Subcutaneous abdominal adipose tissue (tissue), 5 donors: Measurements from ENCODE around the gene EPB41L5.
A peak's percentile ranks its signal among the peaks of the same experiment; 100 is the strongest.
"Not testable (repeated sequence)": the region's sequence is repeated elsewhere in the genome, so short reads cannot be mapped to it uniquely, and the experiment has no call there.

Experiments used
- H3K27ac ChIP-seq: one replicate; pipeline ENCODE4 v1.7.0; 2013; ENCODE audit warnings: low read depth, mild to moderate bottlenecking, inconsistent platforms, low read length, moderate library complexity
- H3K27me3 ChIP-seq, 5 donors: one replicate each; pipeline ENCODE4 v1.7.0; 2013; ENCODE audit warnings: low read length in 5 of 5, inconsistent platforms in 1 of 5; ENCODE audit not compliant: control insufficient read depth in 5 of 5, insufficient read depth in 4 of 5
- H3K36me3 ChIP-seq, 5 donors: one replicate each; pipeline ENCODE4 v1.7.0; 2013; ENCODE audit warnings: low read length in 5 of 5; ENCODE audit not compliant: control insufficient read depth in 5 of 5, insufficient read depth in 5 of 5
- H3K4me1 ChIP-seq, 5 donors: one replicate each; pipeline ENCODE4 v1.7.0; 2013; ENCODE audit warnings: low read length in 5 of 5, mild to moderate bottlenecking in 3 of 5, moderate library complexity in 1 of 5; ENCODE audit not compliant: control insufficient read depth in 5 of 5, insufficient read depth in 5 of 5
- H3K4me3 ChIP-seq, 5 donors: one replicate each; pipeline ENCODE4 v1.7.0; 2013; ENCODE audit warnings: low read length in 5 of 5, low read depth in 1 of 5
- H3K9ac ChIP-seq, 5 donors: one replicate each; pipeline ENCODE4 v1.7.0; 2013; ENCODE audit warnings: low read length in 5 of 5, mild to moderate bottlenecking in 4 of 5, moderate library complexity in 3 of 5
- H3K9me3 ChIP-seq, 5 donors: one replicate each; pipeline ENCODE4 v1.7.0; 2013; ENCODE audit warnings: low read length in 5 of 5; ENCODE audit not compliant: control insufficient read depth in 5 of 5
- donor health status: healthy.
- donor health status: healthy.
- donor health status: healthy.
- donor health status: healthy.
- donor health status: healthy.

EPB41L5 gene

DNA sequence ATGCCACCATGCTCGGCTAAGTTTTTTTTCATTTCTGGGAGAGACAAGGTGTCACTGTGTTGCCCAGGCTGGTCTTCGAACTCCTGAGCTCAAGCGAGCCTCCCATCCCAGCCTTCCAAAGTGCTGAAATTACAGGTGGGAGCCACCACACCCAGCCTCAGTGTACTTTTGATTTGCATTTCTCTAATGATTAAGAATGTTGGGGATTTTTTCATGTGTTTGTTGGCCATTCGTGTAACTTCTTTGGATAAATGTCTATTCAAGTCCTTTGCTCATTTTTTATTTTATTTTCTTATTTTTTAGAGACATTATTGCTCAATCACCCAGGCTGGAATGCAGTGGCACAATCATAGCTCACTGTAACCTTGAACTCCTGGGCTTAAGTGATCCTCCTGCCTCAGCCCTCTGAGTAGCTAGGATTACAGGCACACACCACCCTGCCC is 137.2 kb downstream of the EPB41L5 start:
- Histone ChIP-seq H3K9me3 (peaks cover 4 to 20% (median 11%) of the 10 kb centered on the region in 5 donors), H3K36me3 (peaks cover 3 to 40% (median 17%) of the 10 kb centered on the region in 5 donors), H3K9ac (no peak overlapping the region), H3K4me3 (no peak overlapping the region), H3K4me1 (no peaks in the 10 kb centered on the region), H3K27ac (no peak overlapping the region), H3K27me3 (no peaks in the 10 kb centered on the region)

DNA sequence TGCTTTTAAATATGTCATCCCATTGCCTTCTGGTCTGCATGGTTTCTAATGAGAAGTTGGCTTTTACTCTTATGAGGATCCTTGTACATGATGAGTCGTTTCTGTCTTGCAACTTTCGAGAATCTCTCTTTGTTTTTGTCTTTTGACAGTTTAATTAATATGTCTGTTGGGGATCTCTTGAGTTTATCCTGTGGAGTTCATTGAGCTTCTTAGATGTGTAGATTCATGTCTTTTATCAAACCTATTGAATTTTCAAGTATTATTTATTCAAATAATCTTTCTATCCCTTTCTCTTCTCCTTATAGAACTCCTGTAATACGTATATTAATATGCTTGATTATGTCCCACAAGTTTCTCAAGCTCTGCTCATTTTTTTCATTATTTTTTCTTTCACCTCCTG is 142.4 kb downstream of the EPB41L5 start:
- no peak overlapping the region for H3K9ac ChIP-seq
- peaks cover 6 to 13% (median 9%) of the 10 kb centered on the region in 5 donors for H3K36me3 ChIP-seq
- H3K4me3 ChIP-seq: no peak overlapping the region
- no peaks in the 10 kb centered on the region for H3K27me3 ChIP-seq
- peaks cover 2 to 18% (median 12%) of the 10 kb centered on the region in 5 donors for H3K9me3 ChIP-seq
- no peak overlapping the region for H3K27ac ChIP-seq
- H3K4me1 ChIP-seq: no peaks in the 10 kb centered on the region

- H3K4me3 ChIP-seq, H3K9ac ChIP-seq, H3K27ac ChIP-seq, H3K27me3 ChIP-seq, H3K4me1 ChIP-seq: not testable (repeated sequence)
- peaks cover 6 to 13% (median 6%) of the 10 kb centered on the region in 5 donors for H3K36me3 ChIP-seq
- peaks cover 2 to 11% (median 6%) of the 10 kb centered on the region in 5 donors for H3K9me3 ChIP-seq
Measured at GRCh38 chr2:120158658-120159057, 145.8 kb downstream of the EPB41L5 start.

DNA sequence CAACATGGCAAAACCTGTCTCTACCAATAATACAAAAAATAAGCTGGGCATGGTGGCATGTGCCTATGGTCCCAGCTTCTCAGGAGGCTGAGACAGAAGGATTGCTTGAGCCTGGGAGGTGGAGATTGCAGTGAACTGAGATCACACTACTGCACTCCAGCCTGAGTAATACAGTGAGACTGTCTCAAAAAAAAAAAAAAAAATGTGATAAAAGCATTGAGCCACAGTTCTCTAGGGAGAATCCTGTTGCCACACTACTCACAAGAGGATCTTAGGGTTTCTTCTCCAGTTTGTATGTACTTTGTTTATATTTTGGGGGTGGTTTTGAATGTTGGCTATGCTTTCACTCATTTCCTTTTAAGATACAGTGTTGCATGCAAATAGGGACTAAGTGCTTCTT is 148.3 kb downstream of the EPB41L5 start:
- no peak overlapping the region for H3K4me3 ChIP-seq
- peaks cover 0 to 2% (median 0%) of the 10 kb centered on the region in 5 donors for H3K9me3 ChIP-seq
- no peaks in the 10 kb centered on the region for H3K4me1 ChIP-seq
- no peak overlapping the region for H3K9ac ChIP-seq
- H3K27ac ChIP-seq: no peak overlapping the region
- no peaks in the 10 kb centered on the region for H3K27me3 ChIP-seq
- peaks cover 0 to 7% (median 4%) of the 10 kb centered on the region in 5 donors for H3K36me3 ChIP-seq

- H3K4me3 ChIP-seq: no peak overlapping the region
- peaks cover 0 to 6% (median 0%) of the 10 kb centered on the region in 5 donors for H3K36me3 ChIP-seq
- H3K9me3 ChIP-seq: no peaks in the 10 kb centered on the region
- no peaks in the 10 kb centered on the region for H3K27me3 ChIP-seq
- no peaks in the 10 kb centered on the region for H3K4me1 ChIP-seq
- H3K27ac ChIP-seq: no peak overlapping the region
- no peak overlapping the region for H3K9ac ChIP-seq
Measured at GRCh38 chr2:120162716-120163115, 149.8 kb downstream of the EPB41L5 start.

DNA sequence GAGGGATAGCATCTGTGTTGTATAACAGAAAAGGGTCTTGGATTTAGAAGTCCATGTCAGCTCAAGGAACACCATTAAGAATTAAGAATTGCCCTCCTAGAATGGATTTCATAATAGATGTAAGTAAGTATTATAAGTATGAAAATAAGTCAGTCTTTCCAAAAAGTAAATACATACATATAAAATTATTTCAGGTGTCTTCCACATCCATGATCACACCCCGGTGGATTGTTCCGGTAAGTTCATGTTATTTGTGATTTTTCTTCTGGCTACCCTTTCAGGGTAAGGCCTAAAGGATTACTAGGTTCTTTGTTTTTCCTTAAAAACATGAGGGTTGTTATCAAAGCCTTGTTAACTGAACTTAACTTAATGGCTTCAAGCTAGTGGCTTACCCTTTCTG is 154.4 kb downstream of the EPB41L5 start:
- Histone ChIP-seq H3K4me3 (no peak overlapping the region), H3K27ac (no peak overlapping the region), H3K4me1 (no peaks in the 10 kb centered on the region), H3K9me3 (peaks cover 0 to 4% (median 0%) of the 10 kb centered on the region in 5 donors), H3K27me3 (no peaks in the 10 kb centered on the region), H3K9ac (no peak overlapping the region), H3K36me3 (peaks cover 2 to 17% (median 10%) of the 10 kb centered on the region in 5 donors)

DNA sequence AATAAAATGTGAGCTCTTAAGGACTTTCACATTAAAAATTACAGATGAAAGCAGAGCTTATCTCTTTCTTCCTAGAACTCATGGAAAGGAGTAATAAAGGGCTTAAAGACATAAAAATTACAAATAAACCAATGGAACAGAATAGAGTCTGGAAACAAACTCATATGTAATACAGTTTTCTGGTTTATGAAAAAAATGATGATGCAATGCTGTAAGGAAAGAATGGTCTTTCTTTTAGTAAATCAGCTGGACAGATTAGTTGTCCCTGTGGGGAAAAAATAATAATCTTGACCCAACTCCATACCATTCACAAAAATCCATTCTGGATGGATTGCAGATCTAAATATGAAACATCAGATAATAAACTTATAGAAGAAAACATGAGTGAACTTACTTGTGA is 156.1 kb downstream of the EPB41L5 start:
- Histone ChIP-seq H3K4me3 (no peak overlapping the region), H3K9me3 (peaks cover 0 to 4% (median 0%) of the 10 kb centered on the region in 5 donors), H3K9ac (no peak overlapping the region), H3K27me3 (no peaks in the 10 kb centered on the region), H3K27ac (no peak overlapping the region), H3K4me1 (no peaks in the 10 kb centered on the region), H3K36me3 (peaks cover 2 to 17% (median 10%) of the 10 kb centered on the region in 5 donors)

DNA sequence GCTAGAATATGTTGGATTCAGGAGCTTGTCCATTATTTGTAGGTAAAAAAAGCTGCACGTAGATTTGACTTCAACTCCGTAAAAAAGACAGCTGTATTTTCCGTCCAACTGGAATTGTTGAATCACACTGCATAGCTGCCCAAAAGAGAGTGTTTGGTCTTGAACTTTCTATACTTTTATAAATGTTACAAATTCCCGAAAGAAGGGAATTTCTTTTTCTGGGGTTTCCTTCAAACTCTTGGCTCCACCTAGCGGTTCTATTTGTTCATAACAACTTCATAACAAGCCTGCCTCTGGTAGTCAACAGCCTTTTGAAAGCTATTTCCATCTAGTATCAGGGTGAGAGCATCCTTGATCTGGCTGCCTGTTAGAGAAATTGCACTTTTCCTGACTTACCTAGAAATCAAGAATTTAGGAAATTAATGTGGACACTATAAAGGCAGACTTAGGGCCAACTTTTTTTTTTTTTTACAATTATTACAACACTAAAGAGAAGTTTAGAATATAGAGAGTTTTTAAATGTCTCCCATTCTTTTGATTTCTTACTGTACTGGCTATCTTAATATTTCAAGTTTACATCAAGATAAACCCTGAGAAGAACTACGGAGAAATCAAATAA is 162.2 kb downstream of the EPB41L5 start:
- H3K9ac ChIP-seq: no peak overlapping the region
- peaks cover 0 to 11% (median 5%) of the 10 kb centered on the region in 5 donors for H3K36me3 ChIP-seq
- no peaks in the 10 kb centered on the region for H3K9me3 ChIP-seq
- no peak overlapping the region for H3K27ac ChIP-seq
- no peaks in the 10 kb centered on the region for H3K27me3 ChIP-seq
- no peak overlapping the region for H3K4me3 ChIP-seq
- H3K4me1 ChIP-seq: peaks cover 0 to 12% (median 5%) of the 10 kb centered on the region in 5 donors

DNA sequence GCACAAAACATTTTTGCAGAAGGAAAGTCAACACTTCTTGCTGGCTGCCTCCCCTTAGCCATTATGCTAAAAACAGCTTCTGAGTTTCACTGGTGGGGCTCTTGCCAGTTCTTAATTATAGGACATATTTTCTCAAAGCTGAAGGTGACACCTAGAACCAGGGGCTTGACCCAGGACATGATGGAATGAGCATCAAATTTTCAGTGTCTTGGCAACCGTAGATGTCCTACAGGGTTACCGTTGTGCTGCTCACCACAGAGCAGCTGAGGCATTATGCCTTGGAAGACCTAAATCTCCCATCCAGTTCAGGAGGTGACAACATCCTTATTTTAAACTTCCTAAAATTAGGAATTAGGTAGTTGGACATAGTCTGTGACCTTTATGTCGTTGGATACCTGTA is 163.6 kb downstream of the EPB41L5 start:
- Histone ChIP-seq H3K9ac (peak overlapping the region in 1 of 5 donors; percentile 44), H3K9me3 (no peaks in the 10 kb centered on the region), H3K27ac (no peak overlapping the region), H3K4me3 (peak overlapping the region in 1 of 5 donors; percentile 34), H3K27me3 (no peaks in the 10 kb centered on the region), H3K4me1 (peaks cover 0 to 12% (median 5%) of the 10 kb centered on the region in 5 donors), H3K36me3 (peaks cover 0 to 5% (median 4%) of the 10 kb centered on the region in 5 donors)

DNA sequence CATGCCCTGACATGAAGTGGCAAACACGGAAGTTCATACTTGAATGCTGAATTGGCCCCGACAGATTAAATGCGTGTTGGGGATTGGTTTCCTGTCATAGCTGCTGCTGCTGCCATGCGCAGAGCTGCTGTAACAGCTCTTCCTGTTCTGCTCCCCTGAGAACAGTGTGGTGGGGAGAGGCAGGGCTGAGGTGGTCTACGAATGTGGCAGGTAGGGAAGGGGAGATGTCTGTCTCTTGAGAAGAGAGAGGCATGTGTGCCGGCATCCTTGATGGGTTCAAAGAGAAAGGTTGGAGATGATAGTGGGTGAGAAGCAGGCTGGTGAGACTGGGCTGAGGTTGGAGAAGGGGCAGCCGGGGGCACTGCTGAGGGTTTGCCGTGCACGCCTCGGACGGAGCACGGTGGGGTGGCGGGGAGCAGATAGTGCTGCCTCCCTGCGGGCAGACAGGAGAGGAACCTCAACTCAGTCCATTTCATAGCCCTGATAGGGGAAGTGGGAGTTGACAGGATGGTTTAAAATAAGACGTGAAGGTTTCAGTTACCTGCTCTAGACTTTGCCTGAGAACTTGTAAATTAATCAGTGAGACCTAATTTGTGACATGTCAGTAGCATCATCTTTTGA is 164.2 kb downstream of the EPB41L5 start:
- H3K4me3 ChIP-seq: peak overlapping the region in 4 of 5 donors; percentile 34 to 58 (median 53)
- peaks cover 0 to 12% (median 5%) of the 10 kb centered on the region in 5 donors for H3K4me1 ChIP-seq
- H3K27me3 ChIP-seq: no peaks in the 10 kb centered on the region
- no peak overlapping the region for H3K27ac ChIP-seq
- H3K9ac ChIP-seq: peak overlapping the region in 1 of 5 donors; percentile 44
- H3K36me3 ChIP-seq: peaks cover 0 to 9% (median 4%) of the 10 kb centered on the region in 5 donors
- H3K9me3 ChIP-seq: no peaks in the 10 kb centered on the region
